Spleen (tissue), 11 donors: ENCODE measurements around the gene TOX3. TPM values are rescaled to one million over a fixed set of nuclear protein-coding genes. Genes with fewer than 3 reads are reported as not detected.

ENCODE experiments used
- DNase-seq: peaks from one replicate; pipeline ENCODE4 v3.0.0-alpha.2; 2020
- H3K27ac ChIP-seq, 8 donors: fragments of 200-600 bp; sonication (generic) in 7 of 8; 1 replicate in 4 of 8; 2 replicates in 4 of 8; pipeline versions ENCODE4 v1.5.0 to v1.8.0; 2016 to 2021; ENCODE audit warnings: inconsistent platforms in 4 of 8, mild to moderate bottlenecking in 4 of 8, moderate library complexity in 1 of 8
- H3K27me3 ChIP-seq, 7 donors: fragments of 200-600 bp; sonication (generic) in 6 of 7; replicated peaks in 1 of 7; 1 replicate in 4 of 7; 2 replicates in 3 of 7; pipeline versions ENCODE4 v1.5.0 to v1.8.0; 2016 to 2021; ENCODE audit warnings: inconsistent platforms in 3 of 7, mild to moderate bottlenecking in 1 of 7
- H3K36me3 ChIP-seq, 6 donors: fragments of 200-600 bp; sonication (generic) in 5 of 6; 1 replicate in 4 of 6; 2 replicates in 2 of 6; pipeline versions ENCODE4 v1.5.0 to v1.8.0; 2016 to 2021; ENCODE audit warnings: inconsistent platforms in 2 of 6
- H3K4me1 ChIP-seq, 6 donors: fragments of 200-600 bp; sonication (generic) in 5 of 6; 1 replicate in 3 of 6; 2 replicates in 3 of 6; pipeline versions ENCODE4 v1.5.0 to v1.8.0; 2016 to 2021; ENCODE audit warnings: inconsistent platforms in 3 of 6
- H3K4me3 ChIP-seq, 8 donors: fragments of 200-600 bp; sonication (generic) in 7 of 8; 1 replicate in 4 of 8; 2 replicates in 4 of 8; pipeline versions ENCODE4 v1.5.0 to v1.8.0; 2016 to 2021; ENCODE audit warnings: inconsistent platforms in 4 of 8, mild to moderate bottlenecking in 4 of 8, moderate library complexity in 2 of 8
- H3K9me3 ChIP-seq, 8 donors: fragments of 200-600 bp; sonication (generic) in 7 of 8; 1 replicate in 4 of 8; 2 replicates in 4 of 8; pipeline versions ENCODE4 v1.5.0 to v1.8.0; 2016 to 2021; ENCODE audit warnings: inconsistent platforms in 4 of 8
- CTCF ChIP-seq, 11 experiments: fragments of 200-600 bp in 7 of 11; fragments of 450-650 bp in 4 of 11; sonication (generic) in 4 of 11; IDR thresholded peaks in 8 of 11; conservative IDR thresholded peaks in 3 of 11; 1 replicate in 7 of 11; 2 replicates in 4 of 11; pipeline versions ENCODE4 v1.4.0 to v1.8.0; 2016 to 2021; ENCODE audit warnings: antibody characterized with exemption in 11 of 11, inconsistent platforms in 4 of 11, mild to moderate bottlenecking in 1 of 11
- POLR2A ChIP-seq, 3 donors: fragments of 450-650 bp; IDR thresholded peaks; one replicate each; pipeline ENCODE4 v1.5.1; 2017; ENCODE audit warnings: antibody characterized with exemption in 3 of 3, mild to moderate bottlenecking in 1 of 3
- POLR2AphosphoS5 ChIP-seq, 3 donors: sonication (generic); formaldehyde crosslinking; IDR thresholded peaks; one replicate each; pipeline ENCODE4 v1.5.1; 2017; ENCODE audit warnings: antibody characterized with exemption in 3 of 3
- WGBS, 5 donors: extraction: QIAGEN DNeasy Blood & Tissue Kit in 3 of 5; methylation state at CpG; one replicate each; pipeline versions ENCODE4 v1.1.5 to v1.1.7; 2013 to 2018; 5-methylcytosine and 5-hydroxymethylcytosine counted together
- intact Hi-C: fragments of 100-400 bp; cut with DNase I; formaldehyde crosslinking; loops from one replicate; pipeline ENCODE4 v1.15.0; 2023; ENCODE audit warnings: low total_unique reads
- polyA plus RNA-seq, 3 donors: library from polyadenylated mRNA; stranded (reverse); fragments of 200-250 nt; gene quantifications; one replicate each; pipeline ENCODE4 v1.2.1, GENCODE V29; 2013
- total RNA-seq, 7 donors: library from RNA; depleted of rRNA in 3 of 7; stranded (reverse); fragments of >200 nt in 3 of 7; fragmentation: NEBNext Ultra II Directional in 4 of 7; extraction: Animal tissue kit (Norgen Biotek cat#: 25700) in 4 of 7; gene quantifications; one replicate each; pipeline versions ENCODE4 v1.1.0 to v1.2.1, GENCODE V29; 2016 to 2021
- donor health status: healthy with polysubstance abuse.
- donor health status: DM: no; HTN: no; CAD: no; lungs with moderate emphysema.
- donor health status: DM: no; HTN: no; CAD: no.
- donor health status: Bipolar disorder and iron deficiency.
- donor health status: healthy.
- donor health status: DM: no; HTN: no; CAD: no.
- donor health status: DM: yes; HTN: yes; CAD: no.

TOX3 gene
- total and polyA plus RNA-seq, 10 donors, result 0.03 to 0.11 TPM; not detected in 8

- TF ChIP-seq CTCF (IDR thresholded peaks at IDR 0.05 in 8 of 11, conservative IDR thresholded peaks at IDR 0.05 in 3 of 11) (no peak), POLR2A (IDR thresholded peaks at IDR 0.05) (no peak), POLR2AphosphoS5 (IDR thresholded peaks at IDR 0.05) (no peak)
- H3K27ac ChIP-seq, result no peak overlapping the region
- intact Hi-C loops, result no loop called here
- no peaks in the 10 kb centered on the region for H3K4me1 ChIP-seq
- H3K36me3 ChIP-seq, result no peaks in the 10 kb centered on the region
- H3K9me3 ChIP-seq, result no peaks in the 10 kb centered on the region
- no peak for DNase-seq
- no peak overlapping the region for H3K4me3 ChIP-seq
- H3K27me3 ChIP-seq, result no peaks in the 10 kb centered on the region
Observed at GRCh38 chr16:52462816-52463215, 84.1 kb downstream of the TOX3 start.

GRCh38 chr16:52460639-52461178 is 86.2 kb downstream of the TOX3 start:
- Histone ChIP-seq H3K27me3 (no peaks in the 10 kb centered on the region), H3K4me1 (no peaks in the 10 kb centered on the region), H3K27ac (no peak overlapping the region), H3K36me3 (no peaks in the 10 kb centered on the region), H3K9me3 (no peaks in the 10 kb centered on the region), H3K4me3 (no peak overlapping the region)
- intact Hi-C loops, result no loop called here
- DNase-seq, result no peak
- WGBS, 5 donors, result 29 to 67% (median 42%) methylated on average over 1 of the region's 1 CpG
- TF ChIP-seq CTCF (IDR thresholded peaks at IDR 0.05 in 8 of 11, conservative IDR thresholded peaks at IDR 0.05 in 3 of 11) (no peak), POLR2AphosphoS5 (IDR thresholded peaks at IDR 0.05) (no peak), POLR2A (IDR thresholded peaks at IDR 0.05) (no peak)

GRCh38 chr16:52456368-52456767 is 90.6 kb downstream of the TOX3 start:
- no peak for TF ChIP-seq POLR2AphosphoS5 (IDR thresholded peaks at IDR 0.05)
- no peak for TF ChIP-seq CTCF (IDR thresholded peaks at IDR 0.05 in 8 of 11, conservative IDR thresholded peaks at IDR 0.05 in 3 of 11)
- no peak for TF ChIP-seq POLR2A (IDR thresholded peaks at IDR 0.05)
- no peak overlapping the region for H3K4me3 ChIP-seq
- DNase-seq, result no peak
- H3K27ac ChIP-seq, result no peak overlapping the region
- H3K27me3 ChIP-seq, result no peaks in the 10 kb centered on the region
- 79 to 89% (median 83%) methylated on average over 3 of the region's 3 CpGs for WGBS, 5 donors
- no peaks in the 10 kb centered on the region for H3K36me3 ChIP-seq
- no peaks in the 10 kb centered on the region for H3K4me1 ChIP-seq
- intact Hi-C loops, result no loop called here
- peaks cover 0 to 10% (median 0%) of the 10 kb centered on the region in 8 donors for H3K9me3 ChIP-seq

- H3K27ac ChIP-seq, result no peak overlapping the region
- H3K27me3 ChIP-seq, result no peaks in the 10 kb centered on the region
- H3K4me3 ChIP-seq, result no peak overlapping the region
- H3K9me3 ChIP-seq, result peaks cover 0 to 10% (median 0%) of the 10 kb centered on the region in 8 donors
- WGBS, 5 donors, result 80 to 91% (median 85%) methylated on average over 3 of the region's 3 CpGs
- no peaks in the 10 kb centered on the region for H3K36me3 ChIP-seq
- intact Hi-C loops, result no loop called here
- TF ChIP-seq POLR2A (IDR thresholded peaks at IDR 0.05), result no peak
- TF ChIP-seq CTCF (IDR thresholded peaks at IDR 0.05 in 8 of 11, conservative IDR thresholded peaks at IDR 0.05 in 3 of 11), result no peak
- TF ChIP-seq POLR2AphosphoS5 (IDR thresholded peaks at IDR 0.05), result no peak
- H3K4me1 ChIP-seq, result no peaks in the 10 kb centered on the region
- DNase-seq, result no peak
Observed at GRCh38 chr16:52455549-52456277, 91.2 kb downstream of the TOX3 start.
